H1 (cell line): Measurements from ENCODE around the gene KIF2C. TPM values are rescaled to one million over a fixed set of nuclear protein-coding genes. Genes with fewer than 3 reads are reported as not detected.

Experiments
- CHD7 ChIP-seq: fragments of 300-600 bp; sonication (generic); IDR thresholded peaks from 2 replicates; pipeline ENCODE4 v1.7.1; 2012; ENCODE audit warnings: low read length, moderate library complexity, mild to moderate bottlenecking, inconsistent platforms; ENCODE audit not compliant: insufficient replicate concordance
- FOSL1 ChIP-seq: IDR thresholded peaks from 2 replicates; pipeline ENCODE4 v1.6.1; 2011; ENCODE audit warnings: mild to moderate bottlenecking, low read depth, low read length, moderate library complexity; ENCODE audit not compliant: insufficient read depth
- GABPA ChIP-seq: IDR thresholded peaks from 2 replicates; pipeline ENCODE4 v1.6.1; 2011; ENCODE audit warnings: mild to moderate bottlenecking, low read length, moderate library complexity, borderline replicate concordance; ENCODE audit not compliant: insufficient read depth
- RBBP5 ChIP-seq: IDR thresholded peaks from 2 replicates; pipeline ENCODE4 v1.7.1; 2012; ENCODE audit warnings: low read depth, mild to moderate bottlenecking, inconsistent platforms, low read length, moderate library complexity, borderline replicate concordance
- SAP30 ChIP-seq: fragments of 300-600 bp; sonication (generic); IDR thresholded peaks from 2 replicates; pipeline ENCODE4 v1.7.1; 2012; ENCODE audit warnings: low read length, moderate library complexity, mild to moderate bottlenecking, inconsistent platforms; ENCODE audit not compliant: insufficient read depth, insufficient replicate concordance
- polyA plus RNA-seq, 7 experiments: library from polyadenylated mRNA; depleted of rRNA in 3 of 7; stranded (reverse) in 5 of 7; unstranded in 2 of 7; fragments of >200 nt in 5 of 7; fragments of 200-250 nt in 2 of 7; gene quantifications; 1 replicate in 5 of 7; 2 replicates in 1 of 7; 4 replicates in 1 of 7; pipeline versions ENCODE4 v1.2.1 to v1.2.3, GENCODE V29; 2011 to 2013; ENCODE audit warnings: missing spikeins in 2 of 7, mixed read lengths in 2 of 7
- total RNA-seq: library from RNA; stranded (reverse); fragmentation: NEBNext Ultra II Directional; extraction: Animal tissue kit (Norgen Biotek cat#: 25700); gene quantifications from 2 replicates; pipeline ENCODE4 v1.2.1, GENCODE V29; 2021
- TF ChIP-seq, protein P1 (sequence below): IDR thresholded peaks from 2 replicates; pipeline ENCODE4 v1.6.1; 2012; ENCODE audit warnings: inconsistent platforms

The KIF2C gene
- total and polyA plus RNA-seq, 2 of the 8 experiments (the other 6 are each of a cell fraction or from before 2014, with no cell fraction given), result 41.8 to 68.1 TPM

GRCh38 chr1:44803062-44803311, 63.4 kb downstream of the KIF2C start (continued):
- TF ChIP-seq CHD7 (no peak), GABPA (no peak), SAP30 (no peak), FOSL1 (no peak), RBBP5 (no peak)
- TF ChIP-seq, protein P1, sequence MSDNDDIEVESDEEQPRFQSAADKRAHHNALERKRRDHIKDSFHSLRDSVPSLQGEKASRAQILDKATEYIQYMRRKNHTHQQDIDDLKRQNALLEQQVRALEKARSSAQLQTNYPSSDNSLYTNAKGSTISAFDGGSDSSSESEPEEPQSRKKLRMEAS, result no peak
